RPMI7951 (cell line): ENCODE data around the gene TEKTIP1. TPM values are rescaled to one million over a fixed set of nuclear protein-coding genes. Genes with fewer than 3 reads are reported as not detected.

Source experiments
- DNase-seq: peaks from one replicate; pipeline ENCODE4 v3.0.0-alpha.2; 2012; ENCODE audit warnings: low read depth
- total RNA-seq: library from RNA; depleted of rRNA; stranded (reverse); fragments of >200 nt; shearing (Covaris generic); gene quantifications from 2 replicates; pipeline ENCODE4 v1.2.3, GENCODE V29; 2014

Gene TEKTIP1
- total RNA-seq, 1 experiment from 2014 or later: not detected

DNA sequence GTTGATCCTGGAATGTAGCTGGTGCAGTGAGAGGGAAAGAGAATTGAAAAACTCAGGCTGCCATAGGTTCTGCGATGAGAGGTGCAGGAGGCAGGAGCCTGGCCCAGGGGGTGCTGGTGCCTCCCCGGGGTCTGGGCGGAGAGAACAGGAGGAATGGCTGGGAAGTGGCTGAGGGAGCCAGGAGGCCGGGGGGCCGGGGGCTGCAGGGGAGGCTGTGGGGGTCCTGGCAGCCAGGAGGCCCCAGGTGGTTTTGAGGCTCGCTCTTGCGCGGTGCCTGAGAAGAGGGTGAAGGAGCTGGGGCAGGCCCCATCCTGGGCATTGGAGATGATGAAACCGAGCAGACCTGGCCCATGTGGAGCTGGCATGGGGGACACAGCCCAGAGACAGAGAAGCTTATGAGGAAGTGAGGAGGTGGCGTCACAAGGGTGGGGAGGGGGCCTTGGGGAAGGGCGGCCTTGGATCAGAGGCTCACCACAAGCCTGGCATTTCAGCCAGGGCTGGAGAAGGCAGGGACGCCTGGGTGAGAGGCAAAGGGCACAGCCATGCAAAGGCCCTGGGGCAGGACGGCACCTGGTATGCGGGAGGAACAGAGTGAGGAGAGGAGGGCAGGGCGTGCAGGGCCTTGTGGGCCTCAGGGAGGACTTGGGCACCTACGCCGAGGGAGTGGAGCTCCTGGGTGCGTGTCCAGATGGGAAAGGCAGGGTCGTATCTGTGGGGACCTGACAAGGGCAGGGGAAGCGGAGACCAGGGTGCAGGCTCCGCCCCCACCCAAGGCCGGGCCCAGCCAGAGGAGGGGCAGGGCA, 1.3 kb upstream of the TEKTIP1 start:
- peak; percentile 44 for DNase-seq

DNA sequence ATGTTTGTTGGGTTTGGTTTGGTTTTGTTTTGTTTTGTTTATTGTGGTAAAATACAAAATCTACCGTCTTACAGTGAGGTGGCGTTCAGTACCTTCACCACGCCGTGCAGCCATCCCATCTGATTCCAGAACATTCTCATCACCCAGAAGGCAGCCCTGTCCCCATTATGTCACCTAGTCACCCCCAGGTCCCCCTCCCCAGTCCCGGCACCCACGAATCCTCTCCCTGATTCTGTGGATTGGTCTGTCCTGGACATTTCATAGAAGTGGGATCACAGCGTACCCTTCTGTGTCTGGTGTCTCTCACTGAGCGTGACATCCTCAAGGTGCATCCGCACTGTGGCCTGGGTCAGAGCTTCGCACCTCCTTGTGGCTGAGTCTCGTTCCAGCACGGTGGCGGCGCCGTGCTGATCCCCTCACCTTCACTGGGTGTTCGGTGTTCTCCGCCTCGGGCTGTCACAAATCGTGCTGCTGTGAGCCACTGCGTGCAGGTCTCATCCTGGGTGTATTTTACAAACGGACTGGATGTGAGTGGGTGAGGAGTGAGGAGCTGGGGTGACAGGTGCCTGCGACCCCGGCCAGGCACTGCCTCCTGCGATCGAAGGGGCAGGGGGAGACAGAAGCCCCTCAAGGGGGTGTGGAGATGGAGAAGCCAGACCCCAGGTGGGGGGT, 580 bp upstream of the TEKTIP1 start:
- no peak for DNase-seq

DNA sequence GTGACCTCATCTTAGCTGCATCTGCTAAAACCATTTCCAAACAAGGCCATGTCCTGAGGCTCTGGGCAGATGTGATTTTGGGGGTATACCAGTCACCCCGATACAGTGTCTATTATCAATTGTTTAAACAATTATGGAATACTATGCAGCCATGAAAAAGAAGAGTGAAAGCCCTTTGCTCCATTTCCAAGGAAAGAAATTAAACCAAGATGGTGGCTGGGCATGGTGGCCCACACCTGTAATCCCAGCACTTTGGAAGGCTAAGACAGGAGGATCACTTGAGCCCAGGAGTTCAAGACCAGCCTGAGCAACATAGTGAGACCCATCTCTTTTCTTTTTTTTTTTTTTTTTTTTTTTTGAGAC, 763 bp downstream of the TEKTIP1 start:
- no peak for DNase-seq

DNA sequence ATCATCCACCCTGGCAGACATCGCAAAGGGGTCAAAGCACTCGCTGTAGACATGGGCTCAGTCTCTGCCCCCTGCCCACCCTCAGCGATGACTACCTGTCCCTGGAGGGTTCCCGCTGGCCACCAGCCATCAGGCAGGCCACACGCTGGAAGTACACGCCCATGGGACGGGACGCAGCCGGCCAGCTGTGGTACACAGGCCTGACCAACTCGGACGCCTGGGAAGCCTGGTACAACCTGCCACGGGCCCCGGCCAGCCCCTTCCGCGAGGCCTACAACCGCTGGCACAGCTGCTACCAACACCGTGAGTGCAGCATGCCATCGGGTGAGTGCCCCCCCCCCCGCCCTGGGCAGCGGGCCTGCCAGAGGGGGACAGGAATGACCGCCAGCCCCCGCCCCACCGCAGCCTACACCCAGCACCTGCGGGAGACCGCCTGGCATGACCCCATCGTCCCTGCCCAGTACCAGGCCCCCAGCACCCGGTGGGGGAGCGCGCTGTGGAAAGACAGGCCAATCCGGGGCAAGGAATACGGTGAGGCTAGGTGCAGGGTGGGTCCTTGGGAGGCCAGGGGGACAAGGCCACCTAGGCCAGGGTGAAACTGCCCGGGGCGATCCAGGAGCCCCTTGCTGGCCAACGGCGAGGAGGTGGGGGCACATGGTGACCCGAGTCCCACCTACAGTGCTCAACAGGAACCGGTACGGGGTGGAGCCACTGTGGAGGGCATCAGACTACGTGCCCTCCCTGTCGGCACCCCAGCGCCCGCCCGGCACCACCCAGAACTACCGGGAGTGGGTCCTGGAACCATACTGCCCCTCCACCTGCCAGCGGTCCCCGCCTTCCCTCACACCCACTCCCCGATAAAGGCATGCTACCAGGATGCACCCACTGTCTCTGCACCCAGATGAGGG, 4.4 kb downstream of the TEKTIP1 start:
- DNase-seq: no peak

- DNase-seq: no peak
Observed at GRCh38 chr19:3544058-3544376, 5.0 kb downstream of the TEKTIP1 start.

GRCh38 chr19:3544742-3545668, 6.0 kb downstream of the TEKTIP1 start:
- DNase-seq: peak; percentile 53

GRCh38 chr19:3545669-3546034, 6.7 kb downstream of the TEKTIP1 start:
- no peak for DNase-seq

DNA sequence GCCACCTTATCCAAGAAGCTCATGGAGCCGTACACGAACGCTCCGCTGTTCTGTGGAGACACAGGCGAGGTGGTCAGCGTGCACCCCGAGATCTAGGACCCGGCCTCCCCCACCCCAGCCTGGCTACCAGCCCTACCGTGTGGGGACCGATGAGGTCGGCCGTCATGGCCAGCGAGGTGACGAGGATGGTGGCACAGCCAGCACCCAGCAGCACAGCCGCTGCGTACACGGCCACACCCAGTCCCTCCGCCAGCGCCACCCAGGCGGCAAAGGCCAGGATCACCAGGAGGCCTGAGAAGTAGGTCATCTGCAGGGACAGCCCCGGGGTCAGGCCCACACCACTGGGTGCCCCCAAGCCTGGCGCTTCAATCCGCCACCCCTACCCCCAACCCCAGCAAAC, 7.1 kb downstream of the TEKTIP1 start:
- no peak for DNase-seq

DNA sequence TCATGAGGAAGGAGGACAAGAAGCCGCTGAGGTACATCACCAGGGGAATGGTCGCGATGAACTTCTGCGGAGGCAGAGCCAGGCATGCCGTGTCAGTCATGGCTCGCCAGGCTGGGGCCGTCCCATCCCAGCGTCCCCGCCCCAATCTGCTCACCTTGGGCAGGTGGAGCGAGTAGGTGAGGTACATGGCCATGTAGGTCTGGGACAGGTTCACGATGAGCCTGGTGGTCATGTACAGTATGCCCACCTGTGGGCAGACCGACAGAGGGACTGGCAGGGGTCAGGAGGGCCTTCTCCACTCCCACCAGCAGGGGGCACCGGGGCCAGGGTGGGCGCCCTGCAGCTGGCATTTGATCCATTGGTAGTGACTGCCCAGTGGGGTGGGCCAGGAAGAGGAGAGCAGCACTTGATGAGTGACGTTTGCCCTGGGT, 8.3 kb downstream of the TEKTIP1 start:
- DNase-seq: no peak

- DNase-seq: no peak
Observed at GRCh38 chr19:3547767-3548282, 8.9 kb downstream of the TEKTIP1 start.

DNA sequence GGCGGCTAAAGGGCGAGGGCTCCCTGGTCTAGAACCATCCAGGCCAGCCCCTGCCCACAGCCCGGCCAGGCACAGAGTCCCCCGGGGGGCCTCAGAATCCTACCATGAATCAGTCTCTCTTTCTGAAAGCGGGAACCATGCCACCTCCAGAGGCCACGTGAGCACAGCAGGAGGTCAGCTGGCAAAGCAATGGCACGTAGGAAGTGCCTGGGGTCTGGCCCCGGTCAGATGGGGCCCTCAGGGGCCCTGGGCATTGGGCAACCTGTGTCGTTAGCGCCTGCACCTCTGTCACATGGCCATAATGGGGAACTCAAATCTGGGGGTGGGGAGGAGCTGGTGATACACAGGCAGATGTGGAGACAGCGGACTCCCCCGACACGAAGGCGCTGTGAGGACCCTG, 9.6 kb downstream of the TEKTIP1 start:
- no peak for DNase-seq

DNA sequence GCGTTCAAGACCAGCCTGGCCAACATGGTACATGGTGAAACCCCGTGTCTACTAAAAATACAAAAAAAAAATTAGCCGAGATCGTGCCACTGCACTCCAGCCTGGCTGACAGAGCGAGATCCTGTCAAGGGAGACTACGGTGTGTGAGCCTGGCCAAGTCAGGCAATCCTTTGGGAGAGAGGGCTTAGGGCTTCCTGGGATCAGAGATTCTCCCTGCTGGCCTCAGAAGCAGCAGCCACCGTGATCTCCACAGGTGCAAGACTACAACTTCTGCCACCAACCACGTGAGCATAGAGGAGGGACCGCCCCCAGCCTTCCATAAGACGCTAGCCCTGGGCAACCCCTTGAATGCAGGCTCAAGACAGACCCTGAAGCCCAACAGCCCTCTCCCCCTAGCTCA, 10.8 kb downstream of the TEKTIP1 start:
- no peak for DNase-seq

GRCh38 chr19:3550947-3551791, 12.2 kb downstream of the TEKTIP1 start:
- DNase-seq: no peak

- no peak for DNase-seq
Observed at GRCh38 chr19:3551792-3552095, 12.8 kb downstream of the TEKTIP1 start.

GRCh38 chr19:3554254-3555083, 15.5 kb downstream of the TEKTIP1 start:
- peak; percentile 73 for DNase-seq

DNA sequence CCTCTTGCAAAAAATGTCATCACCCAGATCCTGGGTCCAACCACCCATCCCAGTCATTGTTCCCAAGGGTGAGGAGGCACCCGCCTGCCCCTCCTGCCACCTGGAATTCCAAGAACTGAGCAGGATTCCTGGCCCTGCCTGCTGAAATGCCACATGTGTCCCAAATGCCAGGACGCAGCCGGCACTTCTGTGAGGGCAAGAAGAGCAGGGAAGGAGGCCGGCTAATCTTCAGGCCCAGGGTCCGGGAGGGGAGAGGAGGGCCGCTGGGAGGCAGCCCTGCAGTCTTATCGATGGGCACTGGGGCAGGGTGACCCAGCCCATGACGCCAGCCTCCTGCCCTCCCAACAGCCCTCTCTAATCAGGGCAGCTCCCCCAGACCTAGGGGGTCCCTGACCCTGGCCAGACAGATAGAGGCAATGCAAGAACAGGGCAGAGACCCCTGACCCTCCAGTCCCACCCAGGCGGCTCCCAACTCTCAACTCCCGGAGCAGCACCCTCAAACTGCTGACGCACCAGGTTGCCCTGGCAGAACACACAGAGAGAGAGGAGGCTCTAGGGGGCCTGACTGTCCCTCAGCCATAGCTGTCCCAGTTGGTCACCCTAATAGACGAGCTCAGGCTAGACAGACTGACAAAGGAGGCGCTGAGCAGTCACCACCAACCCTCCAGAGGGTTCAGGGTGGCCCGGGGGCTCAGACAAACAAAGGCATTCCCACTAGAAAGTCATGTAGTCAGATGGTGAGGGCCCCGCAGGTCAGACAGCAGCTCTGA, 16.9 kb downstream of the TEKTIP1 start:
- no peak for DNase-seq

GRCh38 chr19:3556423-3556977, 17.5 kb downstream of the TEKTIP1 start:
- DNase-seq: no peak

DNA sequence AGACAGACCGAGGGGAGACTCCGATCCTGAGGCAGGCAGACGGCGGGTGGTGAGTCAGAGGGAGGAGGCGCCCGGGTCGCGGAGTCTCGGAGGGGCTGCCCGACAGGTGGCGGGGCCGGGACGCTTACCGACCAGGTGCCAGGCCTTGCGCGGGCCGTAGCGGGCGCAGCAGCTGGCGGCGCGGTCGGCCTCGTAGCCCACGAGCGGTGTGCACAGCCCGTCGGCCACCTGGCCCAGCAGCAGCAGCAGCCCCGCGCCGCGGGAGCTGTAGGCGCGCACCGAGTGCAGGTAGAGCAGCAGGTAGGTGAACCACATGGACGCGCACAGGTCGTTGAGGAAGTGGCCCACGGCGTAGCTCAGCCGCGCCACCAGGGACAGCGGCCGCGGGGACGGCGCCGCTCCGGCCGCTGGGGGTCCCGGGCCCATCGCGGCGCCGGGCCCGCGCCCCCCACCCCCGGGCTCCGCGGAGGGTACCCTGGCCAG, 18.0 kb downstream of the TEKTIP1 start:
- peak; percentile 61 for DNase-seq
